Sigmoid colon (tissue), 3 donors: ENCODE data around the gene CS.

ENCODE experiments used
- CTCF ChIP-seq, 4 experiments: fragments of 450-650 bp in 3 of 4; fragments of 200-600 bp in 1 of 4; IDR thresholded peaks; one replicate each; pipeline ENCODE4 v1.5.1; 2016 to 2019; ENCODE audit warnings: antibody characterized with exemption in 4 of 4, mild to moderate bottlenecking in 3 of 4, moderate library complexity in 2 of 4
- POLR2A ChIP-seq, 2 donors: fragments of 450-650 bp; IDR thresholded peaks; one replicate each; pipeline ENCODE4 v1.6.1; 2016; ENCODE audit warnings: antibody characterized with exemption in 2 of 2, mild to moderate bottlenecking in 2 of 2, moderate library complexity in 2 of 2

GRCh38 chr12:56231184-56231582 lies 68.9 kb downstream of the CS start:
- no peak for TF ChIP-seq POLR2A (IDR thresholded peaks at IDR 0.05)
- TF ChIP-seq CTCF (IDR thresholded peaks at IDR 0.05) = no peak
